Inflammatory macrophage treated with lipopolysaccharide for 4 hours (primary cell): ENCODE results near the gene PCNX1.
"Not testable (repeated sequence)": the region's sequence is repeated elsewhere in the genome, so short reads cannot be mapped to it uniquely, and the experiment has no call there.

Experiments
- DNase-seq: peaks from one replicate; pipeline ENCODE4 v3.0.0-alpha.2; 2020

Gene PCNX1

GRCh38 chr14:71022012-71022869 is 115.0 kb downstream of the PCNX1 start:
- DNase-seq, result no peak

DNA sequence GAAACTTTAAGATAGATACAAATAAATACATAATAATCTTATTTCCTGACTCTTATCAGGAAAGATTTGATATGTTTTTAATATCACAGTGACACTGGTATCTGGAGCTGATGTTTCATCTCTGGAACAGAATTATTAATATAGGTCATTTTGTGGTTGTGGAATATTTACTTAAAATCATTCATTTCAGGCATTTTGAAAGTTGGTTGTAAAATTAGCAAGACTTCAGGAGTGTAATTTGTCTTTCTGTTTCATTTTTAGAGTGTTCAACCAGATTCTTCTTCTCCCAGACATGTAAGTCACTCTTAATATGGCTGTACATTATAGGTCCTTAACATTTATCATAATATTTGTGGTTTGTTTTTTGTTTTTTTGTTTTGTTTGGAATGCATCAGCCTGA is 115.7 kb downstream of the PCNX1 start:
- DNase-seq, result peak; percentile 31

- no peak for DNase-seq
Measured at GRCh38 chr14:71029236-71029781, 122.0 kb downstream of the PCNX1 start.

DNA sequence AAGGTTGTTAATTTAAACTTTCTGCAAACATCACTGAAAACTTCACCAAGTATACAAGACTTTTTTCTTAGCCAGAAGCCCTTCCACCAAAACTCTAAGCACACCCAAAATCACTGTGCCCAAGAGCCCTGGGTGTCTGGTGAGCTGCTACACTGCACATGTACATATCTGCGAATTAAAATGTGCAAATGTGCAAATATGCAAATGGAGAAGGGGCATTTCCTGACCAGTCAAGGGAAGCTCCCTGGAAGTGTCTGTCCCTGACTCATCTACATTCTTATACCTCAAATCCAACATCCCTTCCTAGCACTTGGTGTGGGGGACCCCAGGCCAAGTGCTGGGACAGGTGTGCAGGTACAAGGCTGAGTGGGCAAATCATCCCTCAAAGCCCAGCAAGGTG is 123.7 kb downstream of the PCNX1 start:
- DNase-seq, result no peak

- DNase-seq, result no peak
Measured at GRCh38 chr14:71036433-71036832, 129.2 kb downstream of the PCNX1 start.

DNA sequence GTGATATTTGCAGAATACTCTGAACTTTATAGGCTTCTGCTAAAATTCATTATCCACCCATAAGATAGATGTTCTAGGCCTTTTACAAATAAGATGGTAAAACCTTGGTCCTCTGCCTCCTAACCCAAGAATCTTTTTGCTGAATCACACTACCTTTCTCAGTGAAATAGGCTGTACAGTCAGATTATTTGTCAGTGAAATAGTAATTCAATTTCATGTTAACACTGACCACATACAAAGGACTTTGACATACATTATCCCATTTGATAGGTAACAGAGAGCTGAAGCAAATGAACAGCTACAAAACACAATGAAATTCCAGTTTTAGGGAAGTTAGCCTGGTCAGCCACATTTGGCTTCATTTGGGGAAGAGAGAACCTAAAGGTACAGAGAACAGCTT is 141.1 kb downstream of the PCNX1 start:
- DNase-seq, result no peak

DNA sequence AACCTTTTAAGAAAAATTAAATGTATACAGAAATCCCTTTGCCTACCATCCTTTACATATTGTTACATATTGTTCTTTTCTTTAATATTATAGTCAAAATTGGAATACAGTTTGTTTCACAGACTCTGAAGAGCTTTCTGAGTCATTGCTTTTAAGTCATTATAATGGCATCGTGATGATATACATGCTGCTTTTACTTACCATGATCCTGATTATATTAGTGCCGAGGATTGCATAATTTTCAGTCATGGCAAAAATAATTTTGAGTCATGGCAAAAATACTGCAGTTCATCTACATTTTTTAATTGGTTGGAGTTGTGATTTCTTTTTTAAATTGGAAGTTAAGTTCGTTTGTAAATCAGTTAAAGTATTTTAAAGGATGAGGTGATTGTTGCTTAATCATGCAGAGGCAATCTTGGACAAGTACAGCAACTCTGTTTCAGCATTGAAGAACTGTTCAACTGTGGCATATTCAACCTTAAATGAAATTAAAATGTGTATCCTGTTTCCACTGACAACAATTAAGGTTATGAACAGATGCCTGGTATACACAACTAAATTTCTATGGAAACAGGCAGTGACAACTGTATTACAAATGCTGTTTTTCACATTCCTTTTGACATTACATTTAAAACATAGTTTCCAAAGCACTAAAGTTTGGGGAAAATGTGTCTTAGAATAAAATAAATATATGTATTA is 142.3 kb downstream of the PCNX1 start:
- no peak for DNase-seq

GRCh38 chr14:71050227-71050823 is 143.1 kb downstream of the PCNX1 start:
- DNase-seq, result peak; percentile 10

DNA sequence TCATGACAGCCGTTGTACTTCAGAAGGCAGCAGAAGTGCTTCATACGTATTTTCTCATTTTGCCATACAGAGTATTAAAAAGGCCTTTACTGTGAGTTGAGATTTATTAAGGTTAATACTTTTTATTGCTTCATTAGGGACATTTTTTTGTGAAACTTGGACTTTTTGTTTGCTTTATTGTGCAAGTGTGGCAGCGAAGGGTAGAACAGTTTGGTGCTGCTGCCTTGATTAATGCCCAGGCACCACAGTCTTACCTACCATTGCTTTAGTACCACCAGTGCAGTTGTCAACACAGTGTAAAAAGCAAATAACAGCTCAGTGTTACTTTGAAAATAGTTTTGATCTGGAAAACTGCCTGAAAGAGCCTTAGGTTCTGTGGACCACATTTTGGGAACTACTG is 147.4 kb downstream of the PCNX1 start:
- no peak for DNase-seq

- no peak for DNase-seq
Measured at GRCh38 chr14:71056168-71056567, 148.9 kb downstream of the PCNX1 start.

GRCh38 chr14:71060274-71060673 is 153.0 kb downstream of the PCNX1 start:
- no peak for DNase-seq

GRCh38 chr14:71060825-71061455 is 153.7 kb downstream of the PCNX1 start:
- DNase-seq, result no peak

- peak; percentile 14 for DNase-seq
Measured at GRCh38 chr14:71061458-71061857, 154.2 kb downstream of the PCNX1 start.

- DNase-seq, result peak; percentile 5
Measured at GRCh38 chr14:71062581-71063303, 155.5 kb downstream of the PCNX1 start.

GRCh38 chr14:71063351-71063750 is 156.1 kb downstream of the PCNX1 start:
- DNase-seq, result no peak

- not testable (repeated sequence) for DNase-seq
Measured at GRCh38 chr14:71064747-71065146, 157.5 kb downstream of the PCNX1 start.

GRCh38 chr14:71070169-71070568 is 162.9 kb downstream of the PCNX1 start:
- DNase-seq, result no peak

DNA sequence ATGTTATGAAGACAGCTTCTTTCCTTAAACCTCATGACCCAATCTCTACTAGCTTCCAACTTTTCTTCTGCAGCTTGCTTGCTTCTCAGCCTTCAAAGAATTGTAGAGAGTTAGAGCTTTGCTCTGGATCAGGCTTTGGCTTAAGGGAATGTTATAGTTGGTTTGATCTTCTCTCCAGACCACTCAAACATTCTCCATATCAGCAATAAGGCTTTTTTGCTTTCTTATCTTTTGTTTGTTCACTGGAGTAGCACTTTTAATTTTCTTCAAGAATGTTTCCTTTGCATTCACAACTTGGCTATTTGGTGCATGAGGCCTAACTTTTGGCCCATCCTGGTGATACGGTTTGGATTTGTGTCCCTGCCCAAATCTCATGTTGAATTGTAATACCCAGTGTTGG is 163.8 kb downstream of the PCNX1 start:
- DNase-seq, result no peak

GRCh38 chr14:71076462-71077092 is 169.3 kb downstream of the PCNX1 start:
- no peak for DNase-seq

GRCh38 chr14:71078500-71078899 is 171.2 kb downstream of the PCNX1 start:
- DNase-seq, result no peak

- no peak for DNase-seq
Measured at GRCh38 chr14:71086567-71086966, 179.3 kb downstream of the PCNX1 start.

DNA sequence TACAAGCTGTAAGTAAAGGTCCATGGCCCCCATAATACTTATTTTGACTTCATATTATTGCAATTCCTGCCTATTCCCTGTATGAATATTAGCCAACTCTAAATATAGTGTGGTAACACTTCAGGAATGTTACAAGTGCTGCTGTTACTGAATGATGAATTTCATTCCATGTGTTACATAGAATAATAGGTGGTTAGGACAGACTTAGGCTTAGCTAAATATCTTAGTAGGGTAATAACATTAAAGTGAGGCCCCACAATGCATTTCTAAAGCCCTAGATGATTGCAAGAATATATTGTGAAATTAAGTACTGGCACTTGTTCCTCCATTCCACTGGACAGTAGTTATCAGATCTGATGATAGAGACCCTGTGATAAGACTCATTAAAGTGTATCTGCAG is 182.7 kb downstream of the PCNX1 start:
- no peak for DNase-seq
